GM18502 (cell line): ENCODE data around the gene MS4A8.
"Not testable (repeated sequence)": the region's sequence is repeated elsewhere in the genome, so short reads cannot be mapped to it uniquely, and the experiment has no call there.

Experiments used
- ATAC-seq: cut with Tn5 transposase; IDR thresholded peaks from one replicate; pipeline ENCODE4 v1.9.1; 2021; ENCODE audit warnings: mild to moderate bottlenecking; ENCODE audit not compliant: unreplicated experiment, poor library complexity

MS4A8 gene

GRCh38 chr11:60720460-60720859, 21.0 kb downstream of the MS4A8 start:
- ATAC-seq, result no peak

DNA sequence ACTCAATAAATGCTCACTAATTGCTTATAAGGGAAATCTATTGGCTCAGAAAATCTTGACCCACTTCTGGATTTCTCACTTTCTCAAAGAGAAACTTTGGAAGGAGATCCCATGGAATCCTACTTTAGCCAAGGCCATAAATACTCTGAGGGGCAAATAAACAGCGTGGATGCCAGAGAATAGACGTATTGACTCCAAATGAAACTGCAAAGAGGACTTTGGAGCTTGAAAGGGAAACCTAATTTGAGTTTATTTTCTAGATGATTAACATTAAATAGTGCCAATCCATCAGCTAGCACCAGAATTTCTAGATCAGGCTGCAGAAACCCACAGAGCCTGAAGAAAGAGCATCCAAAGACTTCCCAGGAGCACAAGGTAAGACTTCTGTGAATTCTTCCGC, 25.0 kb downstream of the MS4A8 start, which contains the start of gene MS4A18:
Gene MS4A18, plus strand, starts transcription at position 301 of the 400 bp plus-strand sequence.
- ATAC-seq, result no peak

- ATAC-seq, result no peak
Observed at GRCh38 chr11:60725592-60725991, 26.2 kb downstream of the MS4A8 start.

- ATAC-seq, result no peak
Observed at GRCh38 chr11:60731586-60731985, 32.2 kb downstream of the MS4A8 start.

DNA sequence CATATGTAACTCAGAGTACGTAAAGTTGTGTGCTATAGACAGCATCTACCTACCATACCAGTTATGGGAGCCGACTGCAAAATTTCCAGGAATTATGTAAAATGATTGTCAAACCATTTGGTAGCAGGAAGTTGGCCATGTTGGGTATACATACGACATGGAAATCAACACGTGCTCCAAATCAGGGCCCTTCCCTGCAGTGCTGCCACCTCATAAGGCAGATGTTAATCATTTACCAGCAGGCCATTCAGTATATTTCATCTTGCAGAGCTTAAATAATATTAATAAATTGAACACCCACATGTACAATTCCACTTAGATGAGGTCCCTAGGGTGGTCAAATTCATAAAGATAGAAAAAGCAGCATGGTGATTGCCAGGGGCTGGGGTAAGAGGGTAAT, 34.9 kb downstream of the MS4A8 start:
- ATAC-seq, result no peak

DNA sequence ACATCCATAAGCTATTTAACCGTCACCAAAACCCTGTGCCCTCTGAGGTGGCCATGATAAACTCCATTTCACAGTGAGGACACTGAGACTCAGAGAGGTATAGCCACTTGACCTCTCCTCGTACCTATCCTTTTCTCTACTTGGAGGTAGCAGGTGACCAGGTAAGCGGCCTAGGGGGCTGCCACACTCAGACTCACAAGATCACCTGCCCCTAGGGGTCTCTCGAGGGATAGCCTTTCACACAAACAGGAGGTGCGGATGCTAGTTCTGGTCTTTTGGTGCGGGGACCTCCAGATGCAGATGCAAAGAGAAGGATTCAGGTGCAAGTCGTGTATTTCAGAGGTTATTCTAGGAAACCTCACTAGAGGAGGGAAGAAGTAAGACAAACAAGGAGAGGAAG, 39.7 kb downstream of the MS4A8 start:
- ATAC-seq, result no peak

DNA sequence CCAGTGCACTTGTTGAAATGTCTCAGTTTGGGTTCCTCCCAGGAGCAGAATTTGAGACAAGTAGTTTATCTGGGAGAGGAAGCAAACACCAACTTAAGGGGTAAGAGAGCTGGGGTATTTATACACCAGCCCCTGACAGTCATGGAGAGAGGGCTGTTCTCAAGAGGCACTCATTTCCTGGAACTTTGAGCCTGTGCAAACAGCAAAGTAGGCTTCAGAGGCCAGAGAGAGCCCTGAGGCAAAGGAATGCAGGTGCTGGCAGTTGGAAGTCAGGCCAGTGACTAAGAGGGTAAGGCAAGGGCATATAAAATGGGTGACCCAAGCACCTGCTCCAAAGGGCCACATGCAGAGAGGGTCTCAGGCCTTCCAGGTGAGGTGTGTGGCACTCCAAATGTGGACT, 41.2 kb downstream of the MS4A8 start:
- ATAC-seq, result no peak

GRCh38 chr11:60741421-60741820, 42.0 kb downstream of the MS4A8 start:
- ATAC-seq, result no peak

GRCh38 chr11:60743058-60743457, 43.6 kb downstream of the MS4A8 start:
- ATAC-seq, result no peak

- ATAC-seq, result no peak
Observed at GRCh38 chr11:60744114-60744513, 44.7 kb downstream of the MS4A8 start.

DNA sequence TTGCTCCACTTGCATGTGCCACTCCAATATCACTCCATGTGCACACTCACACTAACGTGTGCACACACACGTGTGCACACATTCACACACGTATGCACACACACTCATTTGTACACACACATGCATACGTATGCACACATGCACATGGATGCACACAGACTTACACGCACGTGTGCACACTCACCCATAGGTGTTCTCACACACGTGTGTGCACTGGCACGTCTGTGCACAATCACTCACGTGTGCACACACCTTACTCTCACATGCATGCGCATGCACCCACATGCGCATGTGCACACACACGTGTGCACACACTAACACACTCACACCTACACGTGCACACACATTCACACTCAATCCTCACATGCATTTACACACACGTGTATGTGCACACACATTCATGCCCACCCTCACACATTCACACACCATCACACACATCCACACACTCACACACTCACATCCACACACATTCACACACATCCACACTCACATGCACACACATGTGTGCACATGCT, 48.0 kb downstream of the MS4A8 start:
- ATAC-seq, result no peak

DNA sequence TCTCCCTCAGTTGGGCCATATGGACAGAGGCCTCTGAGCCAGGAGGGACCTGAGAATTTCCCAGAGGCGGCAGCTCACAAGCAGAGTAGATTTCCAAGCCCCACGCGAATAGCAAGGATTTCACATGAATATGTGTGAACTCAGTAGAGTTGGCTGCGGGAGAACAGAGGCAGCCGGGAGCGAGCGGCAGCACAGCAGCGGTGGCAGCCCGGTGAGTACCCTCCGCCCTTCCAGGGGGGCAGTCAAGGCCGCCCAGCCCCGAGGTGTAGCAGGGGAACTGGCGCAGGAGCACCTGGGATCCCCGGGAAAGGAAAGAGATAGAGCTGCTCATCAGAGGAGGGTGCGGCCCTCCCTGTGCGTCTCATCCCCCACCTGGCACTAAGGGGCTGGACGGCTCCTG, 48.8 kb downstream of the MS4A8 start:
- no peak for ATAC-seq

GRCh38 chr11:60748821-60749220, 49.4 kb downstream of the MS4A8 start:
- ATAC-seq, result no peak

- no peak for ATAC-seq
Observed at GRCh38 chr11:60750911-60751310, 51.5 kb downstream of the MS4A8 start.

DNA sequence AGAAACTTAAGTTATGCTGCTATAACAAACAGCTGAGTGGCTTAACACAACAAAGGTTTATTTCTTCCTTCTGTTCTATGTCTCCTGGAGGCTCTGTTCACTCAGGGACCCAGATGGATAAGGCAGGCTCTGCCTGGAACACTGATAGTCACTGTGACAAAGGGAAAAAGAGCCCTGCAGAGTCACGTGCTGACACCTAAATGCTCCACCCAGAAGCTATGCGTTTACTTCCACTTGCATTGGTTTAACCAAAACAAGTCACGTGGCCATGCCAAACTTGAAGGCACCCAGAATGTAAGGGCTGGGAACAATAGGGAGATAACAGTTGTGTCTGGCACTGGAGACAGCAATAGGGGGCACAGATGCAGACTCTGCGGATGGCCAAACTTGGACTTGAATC, 53.9 kb downstream of the MS4A8 start:
- ATAC-seq, result no peak

- ATAC-seq, result no peak
Observed at GRCh38 chr11:60754887-60755286, 55.5 kb downstream of the MS4A8 start.

DNA sequence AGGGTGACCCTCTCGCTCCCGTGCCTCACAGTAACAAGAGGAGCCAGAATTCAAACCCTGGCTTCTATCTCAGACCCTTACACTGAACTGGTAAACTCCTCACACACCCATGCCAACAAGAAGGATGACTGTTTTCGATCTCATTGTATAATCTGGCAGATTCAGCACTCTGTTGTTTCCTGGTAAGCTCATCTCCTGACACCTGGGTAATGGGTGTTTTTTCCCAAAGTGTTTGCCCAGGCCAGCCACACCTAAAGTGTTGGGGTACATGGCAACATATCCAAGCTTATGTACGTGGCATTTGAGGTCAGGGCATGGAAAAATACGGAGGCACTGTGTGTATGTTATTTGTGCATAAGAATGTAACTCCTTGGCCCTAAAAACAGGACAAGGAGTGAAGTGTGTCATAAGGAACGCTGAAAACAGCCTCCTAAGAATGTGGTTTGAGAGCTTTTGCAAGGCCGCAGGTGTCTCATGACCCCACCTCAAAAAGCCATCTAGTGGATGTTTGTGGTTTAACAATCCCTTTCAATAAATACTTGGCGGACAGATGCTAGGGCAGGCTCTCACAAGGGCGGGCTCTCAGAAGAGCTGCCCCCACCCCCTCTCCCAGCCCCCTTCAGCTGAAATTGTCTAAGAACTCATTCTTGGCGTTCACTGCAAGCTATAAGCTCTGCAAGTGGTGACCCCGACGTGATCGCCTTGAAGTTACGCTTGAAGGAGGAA, 57.1 kb downstream of the MS4A8 start, which contains the start of gene MS4A15:
Gene MS4A15, plus strand, starts transcription at position 561 of the 726 bp plus-strand sequence. CDS start 6,867 bp downstream, outside the sequence.
- ATAC-seq, result no peak

- no peak for ATAC-seq
Observed at GRCh38 chr11:60757231-60757800, 57.9 kb downstream of the MS4A8 start.

- ATAC-seq, result not testable (repeated sequence)
Observed at GRCh38 chr11:60758671-60759070, 59.3 kb downstream of the MS4A8 start.

GRCh38 chr11:60759438-60760225, 60.2 kb downstream of the MS4A8 start:
- ATAC-seq, result not testable (repeated sequence)
